Activated CD4-positive, alpha-beta T cell treated with anti-CD3 and anti-CD28 coated beads for 36 hours (primary cell): ENCODE data around the gene DNAJC10. TPM values are rescaled to one million over a fixed set of nuclear protein-coding genes. Genes with fewer than 3 reads are reported as not detected.

Experiments used
- ATAC-seq: fragments of 200-7000 bp; cut with Tn5 transposase; one replicate; pipeline ENCODE4 v1.10.0; 2021; ENCODE audit warnings: mild to moderate bottlenecking, moderate library complexity
- CTCF ChIA-PET: fragments of 350-600 bp; sonication (Branson Sonifier 250); formaldehyde crosslinking; loops from one replicate; lab custom pipeline; 2021; ENCODE audit warnings: antibody characterized with exemption; lab: Charles Lee
- POLR2A ChIA-PET: fragments of 350-600 bp; sonication (Branson Sonifier 250); formaldehyde crosslinking; loops from one replicate; lab custom pipeline; 2021; ENCODE audit warnings: antibody characterized with exemption, inconsistent platforms; lab: Charles Lee
- DNase-seq: peaks from one replicate; pipeline ENCODE4 v3.0.0-alpha.2; 2020
- H3K27ac Mint-ChIP-seq: one replicate; pipeline ENCODE4 v1.8.0; 2021; ENCODE audit warnings: mixed read lengths
- H3K27me3 Mint-ChIP-seq: one replicate; pipeline ENCODE4 v1.8.0; 2021; ENCODE audit warnings: mixed read lengths
- H3K36me3 Mint-ChIP-seq: one replicate; pipeline ENCODE4 v1.8.0; 2021; ENCODE audit warnings: low read depth, mixed read lengths
- H3K4me1 Mint-ChIP-seq: one replicate; pipeline ENCODE4 v1.8.0; 2021; ENCODE audit warnings: mixed read lengths
- H3K4me3 Mint-ChIP-seq: one replicate; pipeline ENCODE4 v1.8.0; 2021; ENCODE audit warnings: mild to moderate bottlenecking, moderate library complexity, mixed read lengths
- H3K9me3 Mint-ChIP-seq: one replicate; pipeline ENCODE4 v1.8.0; 2021; ENCODE audit warnings: low read depth, mixed read lengths
- intact Hi-C, 2 experiments: fragments of 100-400 bp; cut with DNase I in 1 of 2; cut with micrococcal nuclease in 1 of 2; formaldehyde crosslinking; loops; one replicate each; pipeline versions ENCODE4 v1.14.2 to v1.15.1; 2022 to 2024; cut with DNase I, micrococcal nuclease
- total RNA-seq, 2 experiments: library from RNA; stranded (reverse); gene quantifications; one replicate each; pipeline ENCODE4 v1.2.3, GENCODE V29; 2021

DNAJC10 gene
- total RNA-seq, 2 experiments from 2014 or later = 41.7 to 48.9 TPM

DNA sequence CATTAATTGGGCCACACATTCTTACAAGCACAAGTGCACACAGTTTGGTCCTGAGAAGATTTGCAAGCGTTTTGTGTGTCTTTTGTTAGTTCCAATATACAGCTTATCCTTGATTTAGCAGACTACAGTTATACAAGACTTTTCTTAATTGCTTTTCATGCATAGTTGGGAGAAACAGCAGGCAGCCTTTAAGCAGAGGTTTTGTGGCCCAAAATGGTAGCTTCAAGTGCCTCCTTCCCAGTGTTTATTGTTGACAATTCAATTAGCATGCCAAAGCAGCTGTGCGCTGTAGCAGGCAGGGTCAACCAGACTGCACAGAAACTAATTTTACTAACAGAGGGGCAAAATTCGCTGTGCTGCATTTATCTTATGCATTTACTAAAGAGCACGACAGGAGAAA lies 102.9 kb downstream of the DNAJC10 start:
- Mint-ChIP-seq H3K36me3 (no peaks in the 10 kb centered on the region), H3K4me1 (no peaks in the 10 kb centered on the region), H3K27me3 (peaks cover 4% of the 10 kb centered on the region), H3K4me3 (no peak overlapping the region), H3K9me3 (no peaks in the 10 kb centered on the region), H3K27ac (no peak overlapping the region)
- CTCF ChIA-PET = interaction anchor here (1.5 kb wide), 1 partner anchor 12 kb away, joined by 3 read pairs; no protein-coding TSS in a partner anchor
- ATAC-seq (no peak), DNase-seq (no peak)
- intact Hi-C loops = no loop called here
- POLR2A ChIA-PET = no interaction called here

DNA sequence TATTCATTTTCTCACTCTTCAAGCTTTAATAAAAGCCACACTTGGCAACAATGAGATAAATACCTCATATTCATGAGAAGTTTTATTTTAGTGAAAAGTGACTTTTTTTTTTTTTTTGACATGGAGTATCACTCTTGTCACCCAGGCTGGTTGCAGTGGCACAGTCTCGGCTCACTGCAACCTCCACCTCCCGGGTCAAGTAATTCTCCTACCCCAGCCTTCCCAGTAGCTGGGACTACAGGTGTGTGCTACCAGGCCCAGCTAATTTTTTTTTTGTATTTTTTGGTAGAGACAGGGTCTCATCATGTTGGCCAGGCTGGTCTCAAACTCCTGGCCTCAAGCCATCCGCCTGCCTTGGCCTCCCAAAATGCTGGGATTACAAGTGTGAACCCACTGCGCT lies 103.4 kb downstream of the DNAJC10 start:
- Mint-ChIP-seq H3K27ac (no peak overlapping the region), H3K4me3 (no peak overlapping the region), H3K4me1 (no peaks in the 10 kb centered on the region), H3K9me3 (no peaks in the 10 kb centered on the region), H3K36me3 (no peaks in the 10 kb centered on the region), H3K27me3 (peaks cover 4% of the 10 kb centered on the region)
- ATAC-seq (no peak), DNase-seq (no peak)
- ChIA-PET CTCF (interaction anchor here (1.5 kb wide), 1 partner anchor 12 kb away, joined by 3 read pairs; no protein-coding TSS in a partner anchor), POLR2A (no interaction called here)
- intact Hi-C loops = no loop called here

DNA sequence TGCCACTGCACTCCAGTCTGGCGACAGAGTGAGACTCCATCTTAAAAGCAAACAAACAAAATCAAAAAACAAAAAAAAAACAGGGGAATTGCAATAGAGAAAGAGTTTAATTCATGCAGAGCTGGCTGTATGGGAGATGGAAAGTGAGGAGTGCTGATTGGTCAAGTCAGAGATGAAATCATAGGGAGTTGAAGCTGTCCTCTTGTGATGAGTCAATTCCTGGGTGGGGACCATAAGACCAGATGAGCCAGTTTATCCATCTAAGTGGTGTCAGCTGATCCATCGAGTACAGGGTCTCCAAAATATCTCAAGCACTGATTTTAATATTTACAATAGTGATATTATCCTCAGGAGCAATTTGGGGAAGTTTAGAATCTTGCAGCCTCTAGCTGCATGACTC lies 105.1 kb downstream of the DNAJC10 start:
- CTCF ChIA-PET = no interaction called here
- Mint-ChIP-seq H3K27me3 (peaks cover 4% of the 10 kb centered on the region), H3K36me3 (no peaks in the 10 kb centered on the region), H3K4me3 (no peak overlapping the region), H3K27ac (no peak overlapping the region), H3K4me1 (no peaks in the 10 kb centered on the region), H3K9me3 (no peaks in the 10 kb centered on the region)
- DNase-seq = no peak
- intact Hi-C loops = no loop called here
- POLR2A ChIA-PET = interaction anchor here (0.6 kb wide), 1 partner anchor 1803 kb away, joined by 7 read pairs; no protein-coding TSS in a partner anchor
- no peak for ATAC-seq

DNA sequence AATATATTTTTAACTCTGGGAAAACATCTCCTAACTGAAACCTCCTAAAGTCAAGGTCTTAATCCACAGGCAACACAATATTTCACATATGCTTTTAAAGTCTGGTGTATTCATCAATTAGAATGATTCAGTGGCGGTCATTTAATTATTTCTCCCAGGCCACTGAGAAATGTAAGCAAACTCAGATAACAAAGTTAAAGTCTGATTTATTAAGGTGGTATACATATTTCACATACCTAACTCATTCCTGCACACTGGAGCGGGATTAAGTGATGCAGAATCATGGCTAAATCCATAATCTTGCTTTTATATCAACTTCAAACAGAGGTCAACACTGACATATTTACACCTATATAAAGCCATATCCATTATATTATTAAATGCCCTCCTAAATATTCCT lies 106.7 kb downstream of the DNAJC10 start:
- intact Hi-C loops = no loop called here
- Mint-ChIP-seq H3K9me3 (no peaks in the 10 kb centered on the region), H3K27me3 (peaks cover 2% of the 10 kb centered on the region), H3K4me1 (no peaks in the 10 kb centered on the region), H3K27ac (no peak overlapping the region), H3K36me3 (no peaks in the 10 kb centered on the region), H3K4me3 (no peak overlapping the region)
- DNase-seq (no peak), ATAC-seq (no peak)
- ChIA-PET CTCF (no interaction called here), POLR2A (no interaction called here)

DNA sequence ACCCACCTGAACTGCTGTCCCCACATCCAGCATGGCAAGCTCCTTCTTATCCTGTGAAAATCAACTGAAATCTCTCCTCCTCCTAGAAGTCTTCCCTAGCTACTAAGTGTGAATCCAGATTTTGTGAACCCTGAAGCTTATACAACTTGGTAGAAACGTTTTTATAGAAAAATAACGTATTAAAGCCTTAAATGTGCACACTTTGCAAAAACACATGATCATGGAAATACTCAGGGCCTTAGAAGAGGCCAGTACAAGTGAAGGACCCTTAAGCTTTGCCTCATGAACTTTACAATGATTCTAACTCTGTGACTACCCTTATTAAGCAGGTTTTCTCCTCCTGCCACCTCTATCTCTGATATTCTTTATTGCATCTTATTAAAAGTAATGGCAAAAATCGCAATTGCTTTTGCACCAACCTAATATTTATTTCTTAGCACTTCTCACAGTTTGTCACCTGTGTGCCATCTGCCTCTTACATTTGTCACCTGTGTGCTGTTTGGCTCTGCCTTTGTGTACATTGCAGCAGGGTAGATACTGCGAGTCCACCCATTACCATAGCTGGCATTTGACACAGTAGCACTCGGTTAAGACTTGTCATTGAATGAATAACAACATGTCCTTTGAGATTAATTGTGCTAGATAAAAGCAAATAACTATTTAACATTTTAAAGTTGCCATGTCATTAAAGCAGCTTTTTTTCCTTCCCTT lies 108.2 kb downstream of the DNAJC10 start:
- Mint-ChIP-seq H3K36me3 (no peaks in the 10 kb centered on the region), H3K9me3 (no peaks in the 10 kb centered on the region), H3K4me3 (no peak overlapping the region), H3K27me3 (peaks cover 3% of the 10 kb centered on the region), H3K4me1 (no peaks in the 10 kb centered on the region), H3K27ac (no peak overlapping the region)
- intact Hi-C loops = no loop called here
- ATAC-seq (no peak), DNase-seq (no peak)
- POLR2A ChIA-PET = no interaction called here
- CTCF ChIA-PET = interaction anchor here (0.6 to 0.7 kb wide), 4 partner anchors 168 to 1354 kb away, joined by 3 read pairs; no protein-coding TSS in a partner anchor

DNA sequence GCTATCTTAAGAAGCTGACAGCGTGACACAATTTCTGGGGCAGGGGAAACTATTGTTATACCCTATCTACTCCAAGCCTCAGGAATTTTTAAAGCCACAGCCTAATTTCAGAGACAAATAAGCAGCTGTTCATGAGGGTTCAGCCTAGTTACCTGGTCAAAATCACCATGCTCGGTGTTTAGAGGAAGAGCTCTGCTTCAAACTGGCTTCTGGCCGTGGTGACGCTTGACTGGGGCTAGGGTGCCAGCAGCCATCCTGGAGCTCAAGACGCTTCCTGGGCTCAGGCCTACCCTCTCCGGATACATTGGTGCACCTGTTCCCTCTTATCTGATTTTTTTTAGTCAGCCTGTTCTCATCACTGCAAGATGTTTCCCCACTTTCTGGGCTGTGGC lies 108.7 kb downstream of the DNAJC10 start:
- no peak overlapping the region for H3K27ac Mint-ChIP-seq
- ChIA-PET POLR2A (no interaction called here), CTCF (interaction anchor here (0.7 kb wide), 1 partner anchor 168 kb away, joined by 3 read pairs; no protein-coding TSS in a partner anchor)
- intact Hi-C loops = no loop called here
- H3K4me1 Mint-ChIP-seq = no peaks in the 10 kb centered on the region
- ATAC-seq (no peak), DNase-seq (no peak)
- no peak overlapping the region for H3K4me3 Mint-ChIP-seq
- H3K27me3 Mint-ChIP-seq = peaks cover 8% of the 10 kb centered on the region
- no peaks in the 10 kb centered on the region for H3K9me3 Mint-ChIP-seq
- no peaks in the 10 kb centered on the region for H3K36me3 Mint-ChIP-seq

DNA sequence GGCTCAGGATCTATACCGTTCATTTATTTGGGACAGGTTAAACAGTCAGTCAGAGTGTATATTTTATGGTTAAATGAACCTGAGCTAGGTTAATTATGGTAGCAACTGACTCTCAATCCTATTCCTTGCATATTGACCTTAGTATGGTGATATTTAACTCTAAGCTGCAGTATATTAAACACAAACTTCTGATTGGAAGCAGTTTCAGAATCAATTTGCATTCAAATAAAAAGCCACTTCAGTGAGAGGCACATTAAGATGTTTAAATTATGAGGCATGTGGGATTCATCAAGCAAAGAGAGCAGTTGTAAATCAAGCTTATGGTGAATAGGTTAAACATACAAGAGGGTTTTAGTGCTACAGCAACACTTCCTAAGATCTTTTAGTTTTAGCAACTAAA lies 110.0 kb downstream of the DNAJC10 start:
- ChIA-PET POLR2A (no interaction called here), CTCF (interaction anchor here (1.0 kb wide), 1 partner anchor 418 kb away, joined by 3 read pairs; no protein-coding TSS in a partner anchor)
- H3K27ac Mint-ChIP-seq = no peak overlapping the region
- H3K4me3 Mint-ChIP-seq = no peak overlapping the region
- H3K27me3 Mint-ChIP-seq = peaks cover 11% of the 10 kb centered on the region
- no peaks in the 10 kb centered on the region for H3K9me3 Mint-ChIP-seq
- ATAC-seq (no peak), DNase-seq (no peak)
- no peaks in the 10 kb centered on the region for H3K4me1 Mint-ChIP-seq
- intact Hi-C loops = no loop called here
- H3K36me3 Mint-ChIP-seq = no peaks in the 10 kb centered on the region

DNA sequence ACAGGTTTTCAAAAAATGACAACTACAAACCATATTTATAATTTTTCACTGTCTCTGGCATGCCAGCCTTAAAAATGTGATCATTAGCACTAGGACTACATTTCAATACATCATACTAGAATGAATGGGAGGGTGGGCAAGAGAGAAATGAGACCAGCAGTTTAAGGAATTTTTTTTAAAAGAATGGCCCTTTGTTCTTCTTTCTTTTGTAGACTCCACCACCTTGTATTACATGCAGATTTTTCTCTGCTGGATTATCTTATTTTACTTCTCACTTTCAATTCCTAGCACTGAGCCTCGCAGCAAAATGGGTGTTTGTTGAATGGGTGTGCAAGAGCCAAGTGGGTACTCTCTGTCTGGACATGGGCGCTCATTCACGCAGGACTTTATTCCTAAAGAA lies 110.4 kb downstream of the DNAJC10 start:
- no peak for DNase-seq
- ATAC-seq = no peak
- intact Hi-C loops = no loop called here
- ChIA-PET CTCF (interaction anchor here (1.0 kb wide), 1 partner anchor 418 kb away, joined by 3 read pairs; no protein-coding TSS in a partner anchor), POLR2A (no interaction called here)
- Mint-ChIP-seq H3K4me3 (no peak overlapping the region), H3K9me3 (no peaks in the 10 kb centered on the region), H3K4me1 (no peaks in the 10 kb centered on the region), H3K36me3 (no peaks in the 10 kb centered on the region), H3K27ac (no peak overlapping the region), H3K27me3 (peaks cover 11% of the 10 kb centered on the region)

DNA sequence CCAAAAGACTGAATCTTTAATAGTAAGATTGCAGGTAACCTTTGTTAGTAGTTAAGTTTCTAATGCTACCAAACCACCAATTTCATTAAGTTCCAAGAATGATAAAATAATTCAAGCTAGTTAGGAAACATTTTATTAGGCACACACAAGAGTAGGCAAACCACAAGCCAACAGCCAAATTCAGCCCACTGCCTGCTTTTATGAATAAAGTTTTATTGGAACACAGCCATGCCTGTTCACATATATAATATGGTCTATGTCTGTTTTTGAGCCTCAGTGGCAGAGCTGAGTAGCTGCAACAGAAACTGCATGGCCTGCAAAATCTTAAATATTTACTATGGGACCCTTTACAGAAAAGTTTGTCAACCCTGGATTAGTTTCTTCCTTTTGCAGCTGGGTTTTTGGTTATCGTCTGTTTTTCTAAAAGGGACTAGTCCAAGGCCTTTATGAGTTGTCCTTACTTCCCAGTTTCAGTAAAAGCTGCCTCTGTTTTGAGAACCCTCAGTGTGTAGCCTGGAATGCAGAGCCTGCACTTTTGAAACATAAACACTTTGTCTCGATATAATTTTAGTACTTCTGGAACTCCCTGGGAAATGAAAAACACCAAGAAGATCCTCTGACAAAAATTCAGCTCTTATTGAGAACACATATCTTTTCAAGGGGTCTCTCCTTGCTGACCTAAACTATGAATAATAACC lies 111.3 kb downstream of the DNAJC10 start:
- Mint-ChIP-seq H3K4me3 (no peak overlapping the region), H3K4me1 (no peaks in the 10 kb centered on the region), H3K9me3 (no peaks in the 10 kb centered on the region), H3K27me3 (peaks cover 14% of the 10 kb centered on the region), H3K27ac (no peak overlapping the region), H3K36me3 (no peaks in the 10 kb centered on the region)
- ChIA-PET CTCF (no interaction called here), POLR2A (no interaction called here)
- ATAC-seq (no peak), DNase-seq (no peak)
- intact Hi-C loops = no loop called here

DNA sequence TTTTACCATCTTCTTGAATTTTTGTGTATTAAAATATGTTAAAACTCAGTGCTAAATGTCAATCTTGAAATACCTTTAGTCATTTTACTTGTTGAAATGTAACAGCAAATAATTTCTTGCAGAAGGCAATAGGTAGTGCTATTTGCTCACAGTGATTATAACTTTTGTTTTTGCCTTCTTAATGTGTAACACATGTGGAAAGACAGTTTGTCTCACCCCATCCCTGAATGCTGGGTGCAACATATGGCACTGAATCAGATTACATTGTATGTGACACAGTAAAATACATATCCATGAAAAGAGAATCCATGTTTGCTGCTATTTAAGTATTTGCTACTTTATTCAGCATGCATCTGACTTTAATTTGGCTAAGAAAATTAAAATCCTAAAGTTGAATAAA lies 115.0 kb downstream of the DNAJC10 start:
- Mint-ChIP-seq H3K27me3 (peaks cover 20% of the 10 kb centered on the region), H3K36me3 (no peaks in the 10 kb centered on the region), H3K9me3 (no peaks in the 10 kb centered on the region), H3K27ac (no peak overlapping the region), H3K4me1 (no peaks in the 10 kb centered on the region), H3K4me3 (no peak overlapping the region)
- intact Hi-C loops = no loop called here
- no peak for DNase-seq
- ATAC-seq = no peak
- ChIA-PET POLR2A (no interaction called here), CTCF (no interaction called here)

DNA sequence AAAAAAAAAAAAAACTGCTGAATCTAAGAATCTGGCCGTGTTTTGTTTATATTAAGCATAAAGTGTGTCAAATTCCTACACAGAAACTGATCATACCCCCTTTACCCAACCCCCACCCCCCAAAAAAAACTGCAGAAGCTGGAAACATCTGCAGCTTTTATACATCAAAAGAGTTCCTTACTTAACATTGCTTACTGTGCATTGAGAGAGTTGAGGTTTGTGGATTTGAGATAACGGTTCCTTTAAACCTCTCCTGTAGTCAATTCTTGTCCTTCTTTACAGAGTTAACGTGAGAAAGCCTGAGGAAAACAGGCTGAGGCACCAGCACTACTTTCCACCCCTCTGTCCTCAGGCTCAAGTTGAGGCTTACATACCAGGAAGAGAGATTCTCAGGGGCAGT lies 115.9 kb downstream of the DNAJC10 start:
- Mint-ChIP-seq H3K4me1 (no peaks in the 10 kb centered on the region), H3K9me3 (no peaks in the 10 kb centered on the region), H3K27ac (no peak overlapping the region), H3K36me3 (no peaks in the 10 kb centered on the region), H3K4me3 (no peak overlapping the region), H3K27me3 (peaks cover 20% of the 10 kb centered on the region)
- POLR2A ChIA-PET = no interaction called here
- ATAC-seq = no peak
- DNase-seq = no peak
- intact Hi-C loops = no loop called here
- CTCF ChIA-PET = no interaction called here
